GM23248 (cell line): ENCODE measurements around the gene NDFIP2.

Source experiments
- EZH2 ChIP-seq: fragments of 200-600 bp; sonication (generic); IDR thresholded peaks from 2 replicates; pipeline ENCODE4 v1.6.1; 2018; ENCODE audit warnings: antibody characterized with exemption, mild to moderate bottlenecking; ENCODE audit not compliant: insufficient read depth, poor library complexity, severe bottlenecking
- EZH2phosphoT487 ChIP-seq: fragments of 200-600 bp; sonication (generic); IDR thresholded peaks from 2 replicates; pipeline ENCODE4 v1.6.1; 2018; ENCODE audit warnings: antibody characterized with exemption, moderate library complexity, mild to moderate bottlenecking, low read depth; ENCODE audit not compliant: insufficient read depth

GRCh38 chr13:79462895-79463294 is 18.1 kb upstream of the NDFIP2 start:
- no peak for TF ChIP-seq EZH2
- TF ChIP-seq EZH2phosphoT487 = no peak
